Fibroblast of pulmonary artery (primary cell): ENCODE measurements around the gene ELMO1.

ENCODE experiments used
- DNase-seq: peaks from one replicate; pipeline ENCODE4 v3.0.0-alpha.2; 2010; ENCODE audit warnings: low read depth
- H3K4me3 ChIP-seq: replicated peaks from 2 replicates; pipeline ENCODE4 v1.5.1; 2011; ENCODE audit warnings: low read depth, mild to moderate bottlenecking, control low read depth, low read length, moderate library complexity
- TF ChIP-seq, protein P1 (sequence below): IDR thresholded peaks from 2 replicates; pipeline ENCODE4 v1.5.1; 2011; ENCODE audit warnings: mild to moderate bottlenecking, control low read depth, low read length, inconsistent platforms; ENCODE audit errors: missing control alignments

The ELMO1 gene

DNA sequence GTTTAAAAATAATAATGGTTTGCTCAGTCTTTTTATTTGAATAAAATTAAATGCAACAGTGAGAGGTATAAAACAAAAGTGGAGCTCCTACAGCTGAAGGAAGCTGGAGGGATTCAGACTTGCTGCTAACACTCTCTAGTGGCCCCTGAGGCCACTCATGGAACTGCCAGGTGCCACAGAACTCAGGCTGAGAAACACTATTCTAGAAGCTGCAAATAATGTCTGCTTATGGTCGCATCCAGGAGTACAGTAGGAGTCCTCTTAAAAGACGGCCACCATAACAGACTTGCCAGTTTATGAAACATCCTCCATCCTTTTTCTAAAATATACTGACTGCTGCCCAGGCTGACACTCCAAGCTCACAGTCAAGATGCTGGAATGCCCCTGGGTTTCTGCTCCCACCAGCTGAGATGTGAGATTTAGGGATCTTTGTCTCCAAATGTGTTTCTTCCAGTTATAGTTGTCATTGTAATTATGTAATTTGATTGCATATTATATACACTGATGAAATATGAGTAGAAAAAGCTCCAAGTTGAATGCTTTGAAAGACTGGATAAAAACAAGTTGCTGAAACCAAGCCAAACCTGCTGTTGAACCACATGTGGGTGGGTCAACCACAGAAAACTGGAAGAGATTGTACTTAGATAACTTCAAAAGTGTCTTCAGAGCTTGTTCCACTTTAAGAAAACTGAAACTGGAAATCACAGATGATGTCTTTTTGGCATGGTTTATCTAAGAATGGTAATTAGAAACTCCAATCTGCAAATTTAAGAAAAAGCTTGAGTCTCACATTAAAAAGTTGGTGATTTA, 510.7 kb downstream of the ELMO1 start:
- no peak for DNase-seq
- no peak overlapping the region for H3K4me3 ChIP-seq
- TF ChIP-seq, protein P1, sequence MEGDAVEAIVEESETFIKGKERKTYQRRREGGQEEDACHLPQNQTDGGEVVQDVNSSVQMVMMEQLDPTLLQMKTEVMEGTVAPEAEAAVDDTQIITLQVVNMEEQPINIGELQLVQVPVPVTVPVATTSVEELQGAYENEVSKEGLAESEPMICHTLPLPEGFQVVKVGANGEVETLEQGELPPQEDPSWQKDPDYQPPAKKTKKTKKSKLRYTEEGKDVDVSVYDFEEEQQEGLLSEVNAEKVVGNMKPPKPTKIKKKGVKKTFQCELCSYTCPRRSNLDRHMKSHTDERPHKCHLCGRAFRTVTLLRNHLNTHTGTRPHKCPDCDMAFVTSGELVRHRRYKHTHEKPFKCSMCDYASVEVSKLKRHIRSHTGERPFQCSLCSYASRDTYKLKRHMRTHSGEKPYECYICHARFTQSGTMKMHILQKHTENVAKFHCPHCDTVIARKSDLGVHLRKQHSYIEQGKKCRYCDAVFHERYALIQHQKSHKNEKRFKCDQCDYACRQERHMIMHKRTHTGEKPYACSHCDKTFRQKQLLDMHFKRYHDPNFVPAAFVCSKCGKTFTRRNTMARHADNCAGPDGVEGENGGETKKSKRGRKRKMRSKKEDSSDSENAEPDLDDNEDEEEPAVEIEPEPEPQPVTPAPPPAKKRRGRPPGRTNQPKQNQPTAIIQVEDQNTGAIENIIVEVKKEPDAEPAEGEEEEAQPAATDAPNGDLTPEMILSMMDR, result no peak

DNA sequence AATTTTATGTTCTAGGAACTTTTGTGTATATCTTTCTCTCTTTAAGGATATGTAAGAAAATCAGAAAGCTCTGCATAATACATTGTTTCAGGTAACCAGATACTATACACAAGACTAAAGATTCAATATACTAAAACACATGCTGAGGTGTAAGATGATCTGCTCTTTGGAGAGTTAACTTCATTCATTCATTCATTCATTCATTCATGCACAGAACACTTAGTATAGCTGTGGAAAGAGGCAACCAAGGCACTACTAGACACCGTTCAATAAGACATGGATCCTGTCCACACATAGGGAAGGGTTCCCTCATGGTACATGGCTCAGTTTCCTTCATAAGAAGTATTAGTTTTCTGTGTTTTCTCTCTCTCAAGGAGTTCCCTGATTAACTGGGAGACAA, 516.8 kb downstream of the ELMO1 start:
- TF ChIP-seq, protein P1, result no peak
- no peak for DNase-seq
- no peak overlapping the region for H3K4me3 ChIP-seq

DNA sequence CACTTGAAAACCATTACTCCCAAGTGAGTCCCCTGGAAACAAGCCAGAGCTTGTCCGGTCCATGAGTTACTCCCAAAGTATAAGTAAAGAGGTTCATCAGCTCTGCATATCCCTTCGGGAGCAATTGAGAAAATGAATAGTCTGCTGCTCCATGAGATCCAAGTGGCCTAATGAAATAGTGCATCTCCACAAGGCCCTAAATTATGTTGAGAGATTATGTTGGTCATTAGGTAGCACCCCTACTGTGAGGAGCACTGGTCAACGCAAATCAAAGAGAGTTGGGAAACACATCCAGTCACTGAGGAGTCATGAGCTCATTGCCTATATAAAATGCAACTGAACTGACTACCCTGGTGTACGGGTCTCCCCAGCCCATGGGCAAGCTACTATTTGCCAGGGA, 518.9 kb downstream of the ELMO1 start:
- TF ChIP-seq, protein P1, result no peak
- no peak overlapping the region for H3K4me3 ChIP-seq
- DNase-seq, result no peak

DNA sequence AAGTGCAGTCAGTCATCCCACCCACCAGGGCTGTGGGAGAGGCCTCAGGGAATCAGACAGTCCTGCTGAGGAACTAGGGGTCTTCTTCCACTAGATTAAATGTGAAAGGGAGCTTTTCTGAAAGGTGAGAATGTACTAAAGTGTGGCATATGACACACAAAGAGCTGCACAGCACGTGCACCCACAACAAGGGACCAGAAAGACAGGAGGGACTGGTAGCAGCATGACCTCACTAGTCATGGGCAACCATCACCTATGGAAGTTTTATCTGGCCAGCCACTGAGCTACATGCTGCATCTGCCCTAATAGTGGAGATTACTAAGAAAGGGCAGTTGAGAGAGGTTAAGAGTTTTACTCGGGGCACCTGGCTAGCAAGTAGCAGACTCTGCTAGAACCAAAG, 519.9 kb downstream of the ELMO1 start:
- TF ChIP-seq, protein P1, result no peak
- no peak overlapping the region for H3K4me3 ChIP-seq
- DNase-seq, result no peak

DNA sequence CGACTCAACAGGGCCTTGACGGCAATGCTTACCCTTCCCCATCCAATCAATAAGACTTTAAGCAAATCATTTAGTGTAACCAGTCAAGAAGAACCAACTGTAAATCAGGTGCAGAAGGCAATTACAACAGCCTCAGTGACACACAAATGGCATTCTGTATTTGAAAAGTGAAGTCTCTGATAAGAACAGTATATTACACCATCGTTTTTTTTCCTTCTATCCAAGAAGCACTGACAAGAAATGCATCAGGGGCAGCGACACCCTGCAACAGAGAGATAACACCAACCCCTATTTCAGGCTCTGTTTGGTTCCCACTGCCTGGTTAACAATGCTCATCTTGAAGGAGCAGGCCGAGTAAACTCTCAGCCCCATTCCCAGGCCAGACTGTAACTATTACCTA, 520.4 kb downstream of the ELMO1 start:
- no peak for DNase-seq
- H3K4me3 ChIP-seq, result no peak overlapping the region
- TF ChIP-seq, protein P1, result no peak

DNA sequence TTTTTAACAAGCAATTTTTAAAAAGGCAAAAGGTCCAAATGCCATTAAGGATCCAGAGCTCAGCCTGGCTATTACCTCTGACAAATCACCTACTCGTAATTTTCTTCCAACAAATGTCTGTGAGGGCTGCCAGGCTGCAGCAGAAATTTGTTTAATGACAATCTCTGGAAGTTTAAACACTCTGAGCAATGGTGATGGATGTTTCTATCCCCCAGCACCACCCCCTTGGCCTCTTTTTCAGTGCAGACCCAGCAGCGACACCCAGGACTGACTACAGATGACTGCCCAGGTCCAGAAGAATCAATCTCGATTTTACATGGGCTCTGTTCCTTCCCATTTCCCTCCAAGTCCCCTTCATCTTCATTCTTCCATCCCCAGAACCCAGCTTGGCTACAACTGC, 523.0 kb downstream of the ELMO1 start:
- TF ChIP-seq, protein P1, result no peak
- no peak overlapping the region for H3K4me3 ChIP-seq
- DNase-seq, result no peak

DNA sequence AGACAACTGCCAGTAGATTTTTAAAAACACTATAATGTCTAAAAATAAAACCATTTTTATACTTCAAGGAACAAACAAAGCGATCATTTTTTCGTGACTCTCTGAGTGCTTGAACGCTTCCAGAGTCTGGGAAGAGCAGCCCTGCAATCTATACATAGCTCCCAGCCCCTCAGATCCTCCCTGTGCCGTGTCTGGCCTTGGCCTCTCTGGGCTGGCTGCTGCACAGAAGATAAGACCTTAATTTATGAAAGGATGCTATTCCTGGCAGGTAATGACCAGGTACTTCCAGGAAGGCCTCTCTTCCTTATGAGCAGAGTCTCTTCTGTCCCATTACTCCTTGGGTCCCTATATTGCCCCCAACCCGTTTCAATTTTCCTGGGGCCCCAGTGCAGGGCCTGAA, 523.5 kb downstream of the ELMO1 start:
- TF ChIP-seq, protein P1, result no peak
- no peak overlapping the region for H3K4me3 ChIP-seq
- no peak for DNase-seq
